LNCaP clone FGC (cell line): ENCODE data around the gene PABPC1L.

ENCODE experiments used
- DNase-seq: peaks from one replicate; pipeline ENCODE4 v3.0.0-alpha.2; 2011; ENCODE audit warnings: low read depth
- H3K4me3 ChIP-seq: 2 replicates; pipeline ENCODE4 v1.5.1; 2011; ENCODE audit warnings: mild to moderate bottlenecking, low read depth, low read length, control low read depth
- CTCF ChIP-seq: IDR thresholded peaks from 2 replicates; pipeline ENCODE4 v1.5.1; 2012; ENCODE audit warnings: mild to moderate bottlenecking; ENCODE audit not compliant: control insufficient read depth, insufficient read depth; ENCODE audit errors: extremely low read depth

PABPC1L gene

GRCh38 chr20:44883214-44883902, 26.5 kb upstream of the PABPC1L start:
- DNase-seq = no peak
- no peak for TF ChIP-seq CTCF
- no peak overlapping the region for H3K4me3 ChIP-seq

- no peak for DNase-seq
- H3K4me3 ChIP-seq = peak overlapping the region; percentile 86
- TF ChIP-seq CTCF = no peak
These were observed 24.9 kb upstream of the PABPC1L start for GRCh38 chr20:44884907-44885391.

- peak; percentile 91 for DNase-seq
- H3K4me3 ChIP-seq = peak within 1 kb of the TSS; percentile 86
- no peak for TF ChIP-seq CTCF
These were observed 24.2 kb upstream of the PABPC1L start, which contains the start of gene YWHAB for GRCh38 chr20:44885392-44886265. Gene YWHAB (plus strand): TSS chr20:44885705. CDS start chr20:44901534, 15,829 bp downstream.

GRCh38 chr20:44886266-44886651, 23.6 kb upstream of the PABPC1L start:
- TF ChIP-seq CTCF = no peak
- peak overlapping the region; percentile 86 for H3K4me3 ChIP-seq
- DNase-seq = no peak

- TF ChIP-seq CTCF = no peak
- H3K4me3 ChIP-seq = peak overlapping the region; percentile 86
- DNase-seq = no peak
These were observed 23.0 kb upstream of the PABPC1L start for GRCh38 chr20:44886828-44887227.

GRCh38 chr20:44887466-44887865, 22.4 kb upstream of the PABPC1L start:
- H3K4me3 ChIP-seq = peak overlapping the region; percentile 86
- no peak for DNase-seq
- no peak for TF ChIP-seq CTCF
